Panc1 (cell line): Measurements from ENCODE around the gene STPG3. TPM values are rescaled to one million over a fixed set of nuclear protein-coding genes. Genes with fewer than 3 reads are reported as not detected.

Experiments used
- ATAC-seq: fragments of 200-7000 bp; cut with Tn5 transposase; 2 replicates; pipeline ENCODE4 v1.9.1; 2020; ENCODE audit warnings: mild to moderate bottlenecking, moderate library complexity
- BruUV-seq: library from RNA; stranded (reverse); fragments of 400-500 nt; replicated peaks from 2 replicates; lab custom pipeline; 2021; lab: Mats Ljungman, UMichigan
- CTCF ChIA-PET: fragments of 300-600 bp; sonication (Branson Sonifier 250); formaldehyde crosslinking; loops from one replicate; lab custom pipeline; 2022; ENCODE audit warnings: antibody characterized with exemption; lab: Charles Lee
- POLR2A ChIA-PET: fragments of 300-600 bp; sonication (Branson Sonifier 250); formaldehyde crosslinking; loops from one replicate; lab custom pipeline; 2022; ENCODE audit warnings: antibody characterized with exemption; lab: Charles Lee
- DNase-seq: peaks from one replicate; pipeline ENCODE4 v3.0.0-alpha.2; 2010; ENCODE audit warnings: low read depth, low spot score
- H3K27ac ChIP-seq: 2 replicates; pipeline ENCODE4 v1.5.1; 2011; ENCODE audit warnings: mild to moderate bottlenecking, low read length, inconsistent platforms
- H3K27me3 ChIP-seq: fragments of 200-500 bp; sonication (Bioruptor generic); 2 replicates; pipeline ENCODE4 v1.6.0; 2014; ENCODE audit warnings: low read length, inconsistent platforms; ENCODE audit not compliant: control insufficient read depth, insufficient read depth
- H3K36me3 ChIP-seq: fragments of 200-500 bp; sonication (Bioruptor generic); 2 replicates; pipeline ENCODE4 v1.5.1; 2014; ENCODE audit warnings: inconsistent platforms, mild to moderate bottlenecking, low read length, moderate library complexity; ENCODE audit not compliant: control insufficient read depth, insufficient read depth
- H3K4me1 ChIP-seq: 2 replicates; pipeline ENCODE4 v1.5.1; 2011; ENCODE audit warnings: inconsistent platforms, mild to moderate bottlenecking, low read length, moderate library complexity; ENCODE audit not compliant: control insufficient read depth, insufficient read depth
- H3K4me3 ChIP-seq, 2 experiments: 2 replicates each; pipeline ENCODE4 v1.5.1; 2011 to 2012; ENCODE audit warnings: low read depth in 2 of 2, low read length in 2 of 2, mild to moderate bottlenecking in 2 of 2, inconsistent platforms in 1 of 2, moderate library complexity in 1 of 2
- H3K9me3 ChIP-seq: fragments of 200-500 bp; sonication (Bioruptor generic); 2 replicates; pipeline ENCODE4 v1.5.1; 2014; ENCODE audit warnings: low read depth, mild to moderate bottlenecking, inconsistent platforms, low read length, moderate library complexity; ENCODE audit not compliant: control insufficient read depth, insufficient read depth
- POLR2AphosphoS5 ChIP-seq: IDR thresholded peaks from 2 replicates; pipeline ENCODE4 v1.6.1; 2012; ENCODE audit warnings: mild to moderate bottlenecking, low read depth, low read length, moderate library complexity
- SIN3A ChIP-seq: IDR thresholded peaks from 2 replicates; pipeline ENCODE4 v1.6.1; 2012; ENCODE audit warnings: low read depth, mild to moderate bottlenecking, low read length, moderate library complexity, borderline replicate concordance; ENCODE audit not compliant: insufficient read depth
- TCF7L2 ChIP-seq: IDR thresholded peaks from 2 replicates; pipeline ENCODE4 v1.6.1; 2011; ENCODE audit warnings: mild to moderate bottlenecking, low read depth, low read length, inconsistent platforms
- in situ Hi-C: cut with HindIII; loops from 2 replicates; pipeline ENCODE4 v1.10.0; 2016; ENCODE audit warnings: low sequenced_read_pairs, low pct_unique_long_range_greater_than_20kb
- intact Hi-C: fragments of 100-400 bp; cut with micrococcal nuclease; formaldehyde crosslinking; loops from one replicate; pipeline ENCODE4 v1.10.0; 2022; ENCODE audit not compliant: unreplicated experiment
- total RNA-seq: library from RNA; stranded (reverse); gene quantifications from one replicate; pipeline ENCODE4 v1.2.1, GENCODE V29; 2021; ENCODE audit not compliant: unreplicated experiment
- TF ChIP-seq, protein P1 (sequence below): fragments of 450-650 bp; IDR thresholded peaks from 2 replicates; pipeline ENCODE4 v1.5.1; 2017; ENCODE audit warnings: mild to moderate bottlenecking
- TF ChIP-seq, protein P2 (sequence below), 2 experiments: IDR thresholded peaks; 2 replicates each; pipeline ENCODE4 v1.6.1; 2011 to 2012; ENCODE audit warnings: low read depth in 2 of 2, control low read depth in 1 of 2, low read length in 1 of 2, mild to moderate bottlenecking in 1 of 2, moderate library complexity in 1 of 2; ENCODE audit not compliant: insufficient read depth in 1 of 2

Gene STPG3
- total RNA-seq, 1 experiment from 2014 or later, result 0.26 TPM

DNA sequence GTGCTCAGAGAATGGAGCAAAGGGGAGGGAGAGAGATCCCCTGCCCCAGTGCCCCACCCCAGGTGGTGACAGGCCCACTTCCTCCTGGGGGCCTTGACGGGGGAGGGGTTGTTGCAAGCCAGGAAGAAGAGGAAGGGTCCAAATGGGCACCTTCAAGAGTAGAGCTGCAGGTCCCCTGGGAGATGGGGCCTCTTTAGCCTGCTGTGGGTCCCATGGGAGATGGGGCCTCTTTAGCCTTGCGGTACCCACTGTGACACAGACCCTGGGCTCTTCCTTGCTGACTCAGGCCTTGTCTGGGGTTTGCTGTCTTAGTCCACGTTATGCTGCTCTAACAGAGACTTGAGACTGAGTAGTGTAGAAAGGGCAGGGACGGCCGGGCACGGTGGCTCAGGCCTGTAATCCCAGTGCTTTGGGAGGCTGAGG is 16.9 kb downstream of the STPG3 start:
- POLR2A ChIA-PET, result interaction anchor here (0.6 kb wide), 1 partner anchor 9 kb away, joined by 9 read pairs; no protein-coding TSS in a partner anchor
- Histone ChIP-seq H3K4me3 (no peak overlapping the region), H3K27me3 (no peaks in the 10 kb centered on the region), H3K27ac (no peak overlapping the region), H3K36me3 (no peaks in the 10 kb centered on the region; the same call in 1 of the 2 replicates), H3K9me3 (no peaks in the 10 kb centered on the region), H3K4me1 (no peaks in the 10 kb centered on the region)
- TF ChIP-seq, protein P1, sequence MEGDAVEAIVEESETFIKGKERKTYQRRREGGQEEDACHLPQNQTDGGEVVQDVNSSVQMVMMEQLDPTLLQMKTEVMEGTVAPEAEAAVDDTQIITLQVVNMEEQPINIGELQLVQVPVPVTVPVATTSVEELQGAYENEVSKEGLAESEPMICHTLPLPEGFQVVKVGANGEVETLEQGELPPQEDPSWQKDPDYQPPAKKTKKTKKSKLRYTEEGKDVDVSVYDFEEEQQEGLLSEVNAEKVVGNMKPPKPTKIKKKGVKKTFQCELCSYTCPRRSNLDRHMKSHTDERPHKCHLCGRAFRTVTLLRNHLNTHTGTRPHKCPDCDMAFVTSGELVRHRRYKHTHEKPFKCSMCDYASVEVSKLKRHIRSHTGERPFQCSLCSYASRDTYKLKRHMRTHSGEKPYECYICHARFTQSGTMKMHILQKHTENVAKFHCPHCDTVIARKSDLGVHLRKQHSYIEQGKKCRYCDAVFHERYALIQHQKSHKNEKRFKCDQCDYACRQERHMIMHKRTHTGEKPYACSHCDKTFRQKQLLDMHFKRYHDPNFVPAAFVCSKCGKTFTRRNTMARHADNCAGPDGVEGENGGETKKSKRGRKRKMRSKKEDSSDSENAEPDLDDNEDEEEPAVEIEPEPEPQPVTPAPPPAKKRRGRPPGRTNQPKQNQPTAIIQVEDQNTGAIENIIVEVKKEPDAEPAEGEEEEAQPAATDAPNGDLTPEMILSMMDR, result no peak
- no peak for TF ChIP-seq TCF7L2
- TF ChIP-seq POLR2AphosphoS5, result no peak
- TF ChIP-seq, protein P2, sequence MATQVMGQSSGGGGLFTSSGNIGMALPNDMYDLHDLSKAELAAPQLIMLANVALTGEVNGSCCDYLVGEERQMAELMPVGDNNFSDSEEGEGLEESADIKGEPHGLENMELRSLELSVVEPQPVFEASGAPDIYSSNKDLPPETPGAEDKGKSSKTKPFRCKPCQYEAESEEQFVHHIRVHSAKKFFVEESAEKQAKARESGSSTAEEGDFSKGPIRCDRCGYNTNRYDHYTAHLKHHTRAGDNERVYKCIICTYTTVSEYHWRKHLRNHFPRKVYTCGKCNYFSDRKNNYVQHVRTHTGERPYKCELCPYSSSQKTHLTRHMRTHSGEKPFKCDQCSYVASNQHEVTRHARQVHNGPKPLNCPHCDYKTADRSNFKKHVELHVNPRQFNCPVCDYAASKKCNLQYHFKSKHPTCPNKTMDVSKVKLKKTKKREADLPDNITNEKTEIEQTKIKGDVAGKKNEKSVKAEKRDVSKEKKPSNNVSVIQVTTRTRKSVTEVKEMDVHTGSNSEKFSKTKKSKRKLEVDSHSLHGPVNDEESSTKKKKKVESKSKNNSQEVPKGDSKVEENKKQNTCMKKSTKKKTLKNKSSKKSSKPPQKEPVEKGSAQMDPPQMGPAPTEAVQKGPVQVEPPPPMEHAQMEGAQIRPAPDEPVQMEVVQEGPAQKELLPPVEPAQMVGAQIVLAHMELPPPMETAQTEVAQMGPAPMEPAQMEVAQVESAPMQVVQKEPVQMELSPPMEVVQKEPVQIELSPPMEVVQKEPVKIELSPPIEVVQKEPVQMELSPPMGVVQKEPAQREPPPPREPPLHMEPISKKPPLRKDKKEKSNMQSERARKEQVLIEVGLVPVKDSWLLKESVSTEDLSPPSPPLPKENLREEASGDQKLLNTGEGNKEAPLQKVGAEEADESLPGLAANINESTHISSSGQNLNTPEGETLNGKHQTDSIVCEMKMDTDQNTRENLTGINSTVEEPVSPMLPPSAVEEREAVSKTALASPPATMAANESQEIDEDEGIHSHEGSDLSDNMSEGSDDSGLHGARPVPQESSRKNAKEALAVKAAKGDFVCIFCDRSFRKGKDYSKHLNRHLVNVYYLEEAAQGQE (IDR thresholded peaks at IDR 0.05; ENCODE audit: insufficient read depth in 1 of 2, low read depth in 2 of 2, low read length in 1 of 2), result no peak
- no peak for TF ChIP-seq SIN3A
- BruUV-seq, result no TSS peak
- DNase-seq, result no peak
- intact Hi-C loops, result no loop called here
- in situ Hi-C loops, result no loop called here
- CTCF ChIA-PET, result interaction anchor here (0.6 kb wide), 1 partner anchor 8 kb away, joined by 6 read pairs; no protein-coding TSS in a partner anchor
- ATAC-seq, result no peak

DNA sequence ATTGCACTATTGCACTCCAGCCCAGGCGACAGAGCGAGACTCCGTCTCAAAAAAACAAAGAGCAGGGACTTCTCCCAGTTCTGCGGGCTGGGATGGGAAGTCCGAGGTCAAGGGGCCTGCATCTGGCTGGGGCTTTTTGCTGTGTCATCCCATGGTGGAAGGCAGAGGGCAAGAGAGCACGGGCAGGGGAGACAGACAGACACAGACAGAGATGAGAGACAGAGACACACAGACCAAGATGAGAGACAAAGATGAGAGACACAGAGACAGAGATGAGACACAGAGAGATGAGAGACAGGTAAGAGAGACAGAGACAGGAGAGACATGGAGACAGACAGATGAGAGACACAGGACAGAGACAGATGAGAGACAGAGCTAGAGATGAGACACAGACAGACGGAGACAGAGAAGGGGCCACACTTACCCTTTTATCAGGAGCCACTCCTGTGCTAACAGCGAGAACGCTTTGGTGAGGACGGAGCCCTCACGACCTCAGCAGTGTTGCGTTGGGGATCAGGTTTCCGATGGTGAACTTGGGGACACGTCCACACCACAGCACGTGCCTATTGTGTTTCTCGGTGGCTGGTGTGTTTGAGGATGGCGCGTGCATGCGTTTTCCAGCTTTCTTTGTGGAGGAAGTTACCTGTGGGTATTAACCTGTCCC is 17.6 kb downstream of the STPG3 start:
- in situ Hi-C loops (no loop called here), intact Hi-C loops (no loop called here)
- TF ChIP-seq, protein P1, result no peak
- TF ChIP-seq SIN3A, result no peak
- H3K4me3 ChIP-seq, result no peak overlapping the region
- CTCF ChIA-PET, result interaction anchor here (0.6 kb wide), 1 partner anchor 9 kb away, joined by 6 read pairs; no protein-coding TSS in a partner anchor
- no peaks in the 10 kb centered on the region; the same call in 1 of the 2 replicates for H3K36me3 ChIP-seq
- DNase-seq (no peak), ATAC-seq (no peak)
- H3K9me3 ChIP-seq, result no peaks in the 10 kb centered on the region
- no peaks in the 10 kb centered on the region for H3K27me3 ChIP-seq
- BruUV-seq, result no TSS peak
- no peaks in the 10 kb centered on the region for H3K4me1 ChIP-seq
- POLR2A ChIA-PET, result interaction anchor here (0.7 kb wide), 1 partner anchor 41 kb away, joined by 3 read pairs; no protein-coding TSS in a partner anchor
- H3K27ac ChIP-seq, result no peak overlapping the region
